Retina (tissue), 1 donor: ENCODE results near the gene RNASE13.

Experiments used
- DNase-seq: peaks from one replicate; pipeline ENCODE4 v3.0.0-alpha.2; 2016

The RNASE13 gene

DNA sequence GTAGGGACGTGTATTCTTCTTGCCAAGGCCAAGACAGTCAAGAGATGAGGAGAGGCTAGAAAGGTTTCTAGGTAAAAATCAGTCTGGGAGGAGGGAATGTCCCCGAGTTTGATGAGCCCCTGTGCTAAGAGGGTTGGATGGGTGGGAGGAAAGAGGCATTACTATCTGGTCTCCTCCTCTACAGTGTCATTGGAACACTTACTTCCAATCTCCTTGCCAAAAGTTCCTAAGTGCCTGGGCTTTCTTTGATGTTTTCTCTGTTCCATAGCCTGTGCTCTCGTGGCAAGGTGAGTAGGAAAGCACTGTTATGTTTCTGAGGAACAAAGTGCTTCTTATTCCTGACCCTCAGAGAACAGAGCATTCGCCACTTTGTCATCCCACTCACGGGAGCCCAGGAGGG lies at the start of gene RNASE13:
RNASE13 (minus strand) TSS at position 101 of the 400 bp plus-strand sequence. CDS start 519 bp downstream, outside the sequence.
- DNase-seq: no peak

DNA sequence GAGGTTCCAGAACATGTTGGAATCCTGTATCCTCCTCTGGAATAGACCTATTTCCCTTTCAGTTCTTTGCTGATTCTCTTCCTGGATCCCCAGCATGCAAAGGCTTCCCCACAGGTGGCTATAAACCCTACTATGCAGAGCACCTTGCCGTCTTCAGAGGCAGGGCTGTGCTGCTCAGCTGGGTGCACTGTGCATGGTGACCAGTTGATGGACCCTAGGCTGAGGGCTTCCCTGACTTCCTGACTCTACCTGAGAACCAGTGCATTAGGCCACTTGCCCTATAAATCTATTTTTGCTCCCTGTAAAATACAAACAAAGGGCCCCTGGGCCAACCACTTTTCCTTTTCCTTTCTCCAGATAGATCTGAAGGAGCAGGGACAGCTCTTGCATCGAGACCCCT lies 49.8 kb upstream of the RNASE13 start:
- DNase-seq: no peak

- no peak for DNase-seq
Observed at GRCh38 chr14:21083565-21084325, 49.1 kb upstream of the RNASE13 start.

DNA sequence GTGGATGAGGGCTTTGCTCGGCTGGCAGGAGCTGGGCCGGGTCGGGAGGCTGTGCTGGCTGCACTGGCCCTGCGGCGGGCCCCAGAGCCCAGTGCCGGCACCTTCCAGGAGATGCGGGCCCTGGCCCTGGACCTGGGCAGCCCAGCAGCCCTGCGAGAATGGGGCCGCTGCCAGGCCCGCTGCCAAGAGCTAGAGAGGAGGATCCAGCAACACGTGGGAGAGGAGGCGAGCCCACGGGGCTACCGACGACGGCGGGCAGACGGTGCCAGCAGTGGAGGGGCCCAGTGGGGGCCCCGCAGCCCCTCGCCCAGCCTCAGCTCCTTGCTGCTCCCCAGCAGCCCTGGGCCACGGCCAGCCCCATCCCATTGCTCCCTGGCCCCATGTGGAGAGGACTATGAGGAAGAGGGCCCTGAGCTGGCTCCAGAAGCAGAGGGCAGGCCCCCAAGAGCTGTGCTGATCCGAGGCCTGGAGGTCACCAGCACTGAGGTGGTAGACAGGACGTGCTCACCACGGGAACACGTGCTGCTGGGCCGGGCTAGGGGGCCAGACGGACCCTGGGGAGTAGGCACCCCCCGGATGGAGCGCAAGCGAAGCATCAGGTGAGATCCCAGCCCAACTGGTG lies 47.0 kb upstream of the RNASE13 start:
- no peak for DNase-seq

GRCh38 chr14:21078726-21079125 lies 44.1 kb upstream of the RNASE13 start:
- DNase-seq: no peak

DNA sequence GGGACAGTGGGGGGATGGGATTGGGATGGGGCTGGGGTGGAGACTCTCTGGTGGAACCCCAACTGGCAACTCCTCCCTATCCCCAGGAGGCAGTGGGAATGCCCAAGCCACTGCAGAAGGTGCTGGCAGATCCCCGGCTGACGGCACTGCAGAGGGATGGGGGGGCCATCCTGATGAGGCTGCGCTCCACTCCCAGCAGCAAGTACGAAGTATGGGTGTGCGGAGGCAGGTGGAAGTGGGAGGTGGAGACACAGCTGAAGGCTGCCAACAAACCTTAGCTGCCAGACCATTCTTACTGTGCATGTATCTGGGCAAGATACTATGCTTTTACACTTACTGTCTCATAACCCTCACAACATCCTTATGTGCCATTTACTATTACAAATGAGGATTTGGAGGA lies 43.7 kb upstream of the RNASE13 start:
- no peak for DNase-seq

DNA sequence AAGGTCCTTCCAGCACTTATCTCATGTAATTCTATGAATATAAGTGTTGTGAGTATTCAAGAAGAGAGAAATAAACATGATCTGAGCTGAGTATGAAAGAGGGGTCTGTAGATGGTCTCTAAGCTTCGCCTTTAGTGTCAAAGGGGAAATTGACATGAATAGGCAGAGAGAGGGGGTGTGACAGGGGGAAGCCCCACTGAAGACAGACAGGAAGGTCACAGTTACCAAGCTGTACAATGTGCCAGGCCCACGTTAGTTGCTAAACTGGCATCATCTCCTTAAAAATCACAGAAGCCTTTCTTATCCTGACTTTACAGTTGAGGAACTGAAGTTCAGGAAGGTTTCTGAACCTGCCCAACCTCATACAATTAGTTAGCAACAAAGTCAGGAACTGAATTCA lies 43.1 kb upstream of the RNASE13 start:
- DNase-seq: no peak

DNA sequence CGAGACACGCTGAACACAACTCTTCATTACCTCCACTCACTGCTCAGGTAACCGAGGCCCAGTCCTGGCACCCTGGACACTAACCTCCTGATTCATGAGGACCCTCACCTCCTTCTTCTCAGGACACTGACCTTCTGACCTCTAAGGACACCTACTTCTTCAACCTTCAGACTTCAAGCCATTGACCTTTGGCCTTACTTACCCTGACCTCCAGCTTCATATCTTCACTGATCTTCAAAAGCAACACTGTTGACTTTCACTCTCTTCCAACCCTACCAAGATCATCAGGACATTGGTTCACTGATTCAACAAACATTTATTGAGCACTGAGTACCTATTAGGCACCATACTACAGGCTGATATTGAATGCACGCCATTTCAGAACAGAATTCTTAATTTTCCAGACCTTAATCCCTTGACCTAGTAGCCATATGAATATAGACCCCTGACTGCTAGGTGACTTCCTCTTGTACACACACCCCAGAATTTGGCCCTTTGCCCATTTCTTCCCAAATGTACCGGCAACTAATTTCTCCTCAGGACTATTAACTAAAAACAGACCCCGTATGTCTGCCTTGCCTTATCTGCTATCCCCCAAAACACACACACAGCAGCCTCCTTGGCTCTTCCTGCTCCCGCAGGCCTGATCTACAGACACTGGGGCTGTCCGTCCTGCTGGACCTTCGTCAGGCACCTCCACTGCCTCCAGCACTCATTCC lies 41.3 kb upstream of the RNASE13 start:
- no peak for DNase-seq

DNA sequence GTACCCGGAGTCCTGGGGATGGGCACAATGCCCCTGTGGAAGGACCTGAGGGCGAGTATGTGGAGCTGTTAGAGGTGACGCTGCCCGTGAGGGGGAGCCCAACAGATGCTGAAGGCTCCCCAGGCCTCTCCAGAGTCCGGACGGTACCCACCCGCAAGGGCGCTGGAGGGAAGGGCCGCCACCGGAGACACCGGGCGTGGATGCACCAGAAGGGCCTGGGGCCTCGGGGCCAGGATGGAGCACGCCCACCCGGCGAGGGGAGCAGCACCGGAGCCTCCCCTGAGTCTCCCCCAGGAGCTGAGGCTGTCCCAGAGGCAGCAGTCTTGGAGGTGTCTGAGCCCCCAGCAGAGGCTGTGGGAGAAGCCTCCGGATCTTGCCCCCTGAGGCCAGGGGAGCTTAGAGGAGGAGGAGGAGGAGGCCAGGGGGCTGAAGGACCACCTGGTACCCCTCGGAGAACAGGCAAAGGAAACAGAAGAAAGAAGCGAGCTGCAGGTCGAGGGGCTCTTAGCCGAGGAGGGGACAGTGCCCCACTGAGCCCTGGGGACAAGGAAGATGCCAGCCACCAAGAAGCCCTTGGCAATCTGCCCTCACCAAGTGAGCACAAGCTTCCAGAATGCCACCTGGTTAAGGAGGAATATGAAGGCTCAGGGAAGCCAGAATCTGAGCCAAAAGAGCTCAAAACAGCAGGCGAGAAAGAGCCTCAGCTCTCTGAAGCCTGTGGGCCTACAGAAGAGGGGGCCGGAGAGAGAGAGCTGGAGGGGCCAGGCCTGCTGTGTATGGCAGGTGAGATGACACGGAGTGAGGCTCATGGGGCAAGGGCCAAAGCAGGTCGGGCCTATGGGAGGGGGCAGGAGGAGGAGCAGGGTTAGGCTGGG lies 40.0 kb upstream of the RNASE13 start:
- no peak for DNase-seq

DNA sequence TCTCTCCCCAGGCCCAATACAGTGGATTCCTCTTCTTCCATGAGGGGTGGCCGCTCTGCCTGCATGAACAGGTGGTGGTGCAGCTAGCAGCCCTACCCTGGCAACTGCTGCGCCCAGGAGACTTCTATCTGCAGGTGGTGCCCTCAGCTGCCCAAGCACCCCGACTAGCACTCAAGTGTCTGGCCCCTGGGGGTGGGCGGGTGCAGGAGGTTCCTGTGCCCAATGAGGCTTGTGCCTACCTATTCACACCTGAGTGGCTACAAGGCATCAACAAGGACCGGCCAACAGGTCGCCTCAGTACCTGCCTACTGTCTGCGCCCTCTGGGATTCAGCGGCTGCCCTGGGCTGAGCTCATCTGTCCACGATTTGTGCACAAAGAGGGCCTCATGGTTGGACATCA lies 39.3 kb upstream of the RNASE13 start:
- DNase-seq: no peak

DNA sequence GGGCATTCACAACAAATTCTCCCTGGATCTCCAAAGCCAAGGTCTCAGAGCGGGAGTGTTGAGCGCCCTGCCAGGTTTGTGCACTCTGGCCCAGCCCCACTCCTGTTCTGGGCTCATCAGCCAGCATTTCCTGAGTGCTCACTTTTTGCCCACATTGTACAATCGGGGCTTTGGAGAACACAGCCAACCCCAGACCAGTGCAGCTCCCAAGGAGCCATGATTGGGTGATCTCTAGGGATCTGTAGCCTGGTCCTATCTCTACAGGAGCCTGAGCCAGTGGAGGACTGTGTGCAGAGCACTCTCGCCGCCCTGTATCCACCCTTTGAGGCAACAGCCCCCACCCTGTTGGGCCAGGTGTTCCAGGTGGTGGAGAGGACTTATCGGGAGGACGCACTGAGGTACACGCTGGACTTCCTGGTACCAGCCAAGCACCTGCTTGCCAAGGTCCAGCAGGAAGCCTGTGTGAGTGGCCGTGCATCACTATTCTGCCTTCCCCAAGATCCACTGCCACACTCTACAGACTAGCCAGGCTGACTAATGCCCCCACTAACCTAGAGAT lies 38.3 kb upstream of the RNASE13 start:
- no peak for DNase-seq

DNA sequence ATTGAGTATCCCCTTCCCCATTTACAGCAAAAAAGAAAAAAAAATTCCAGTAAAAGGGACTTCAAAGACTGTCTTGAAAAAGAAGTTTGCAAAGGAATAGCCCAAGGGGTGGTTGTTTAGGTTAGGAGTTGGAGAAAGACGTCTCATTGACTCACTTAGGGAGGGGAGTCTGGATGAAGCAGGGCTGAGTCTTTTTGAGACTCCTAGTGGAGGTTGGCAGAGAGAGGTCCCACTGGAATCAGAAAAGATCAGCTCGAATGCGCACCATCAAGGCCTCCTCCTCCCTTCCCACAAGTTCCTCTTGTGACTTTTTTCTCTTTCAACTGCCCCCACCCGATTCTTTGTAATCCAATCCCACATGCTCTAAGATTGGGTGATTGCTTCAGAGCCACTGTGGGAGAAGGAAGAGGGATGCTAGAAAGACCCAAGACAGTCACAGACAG lies 37.4 kb upstream of the RNASE13 start:
- DNase-seq: no peak

- DNase-seq: peak; percentile 89
Observed at GRCh38 chr14:21071225-21072030, 36.8 kb upstream of the RNASE13 start.

- peak; percentile 86 for DNase-seq
Observed at GRCh38 chr14:21070610-21071224, 36.1 kb upstream of the RNASE13 start.

DNA sequence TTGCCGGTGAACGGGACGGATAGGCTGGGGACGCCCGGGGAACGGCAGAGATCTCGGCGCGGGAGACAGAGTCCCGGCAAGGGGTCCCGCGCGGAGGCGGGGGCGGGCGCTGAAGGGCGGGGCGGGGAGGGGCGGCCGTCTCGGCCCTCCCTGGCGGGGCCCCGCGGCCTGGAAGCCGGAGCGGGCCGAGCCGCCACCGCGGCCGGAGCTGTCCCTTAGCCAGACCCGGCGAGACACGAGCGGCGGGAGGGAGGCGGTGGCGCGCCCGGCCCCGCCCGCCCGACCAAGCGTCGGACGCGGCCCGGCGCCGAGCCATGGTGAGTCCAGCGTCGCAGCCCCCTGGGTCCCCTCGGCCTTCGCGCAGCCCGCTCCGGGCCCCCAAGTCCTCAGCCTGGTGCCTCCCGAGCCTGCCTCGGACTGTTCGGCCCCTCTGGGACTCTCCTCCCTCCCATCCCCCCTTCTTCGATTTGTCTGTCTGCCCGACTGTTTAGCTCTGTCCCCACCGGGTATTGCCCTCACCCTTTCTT lies 35.5 kb upstream of the RNASE13 start, which contains the start of gene ARHGEF40:
ARHGEF40 (plus strand) TSS at position 222 of the 527 bp plus-strand sequence; CDS start at position 315, 93 bp downstream.
- no peak for DNase-seq

GRCh38 chr14:21069388-21070082 lies 34.9 kb upstream of the RNASE13 start:
- DNase-seq: peak; percentile 93

DNA sequence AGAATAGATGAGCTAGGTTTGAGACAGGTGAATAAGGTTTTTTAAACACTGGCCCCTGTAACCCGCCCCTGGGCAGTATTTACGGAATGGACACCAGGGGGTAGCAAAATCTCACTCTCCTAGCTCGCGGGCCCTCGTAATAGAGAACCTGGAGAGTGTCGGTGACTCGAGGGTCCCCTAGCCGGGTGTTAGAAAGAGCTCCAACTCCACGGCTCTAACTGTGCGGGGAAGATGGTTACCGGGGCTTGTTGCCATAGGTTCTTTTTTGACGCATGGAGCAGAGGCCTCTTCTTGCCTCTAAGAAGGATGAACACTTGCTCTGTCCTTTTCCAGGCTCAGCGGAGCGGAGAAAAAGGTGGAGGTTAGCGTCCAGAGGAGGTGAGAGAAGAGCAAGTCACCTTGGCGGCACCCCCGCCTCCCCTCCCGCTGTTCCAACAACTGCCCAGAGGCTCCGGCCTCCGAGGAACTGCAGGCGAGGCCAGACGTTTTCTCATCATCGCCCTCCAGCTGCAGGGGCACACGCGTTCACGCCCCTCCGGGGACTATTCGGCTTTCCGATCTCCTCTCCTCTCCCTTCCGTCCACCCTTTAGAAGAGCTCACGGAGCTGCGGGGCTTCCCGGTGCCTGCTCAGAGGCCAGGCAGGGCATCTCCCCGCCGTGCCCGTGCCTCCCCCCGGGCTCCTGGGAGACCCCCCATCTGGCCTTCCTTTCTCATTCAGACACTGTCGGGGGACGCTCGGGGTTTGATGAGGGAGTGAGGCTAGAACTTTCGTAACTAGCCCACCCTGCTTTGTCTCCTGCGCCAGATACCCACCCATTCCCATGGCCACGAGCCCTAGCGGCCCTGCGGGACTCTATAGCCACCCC lies 34.1 kb upstream of the RNASE13 start:
- DNase-seq: peak; percentile 78

DNA sequence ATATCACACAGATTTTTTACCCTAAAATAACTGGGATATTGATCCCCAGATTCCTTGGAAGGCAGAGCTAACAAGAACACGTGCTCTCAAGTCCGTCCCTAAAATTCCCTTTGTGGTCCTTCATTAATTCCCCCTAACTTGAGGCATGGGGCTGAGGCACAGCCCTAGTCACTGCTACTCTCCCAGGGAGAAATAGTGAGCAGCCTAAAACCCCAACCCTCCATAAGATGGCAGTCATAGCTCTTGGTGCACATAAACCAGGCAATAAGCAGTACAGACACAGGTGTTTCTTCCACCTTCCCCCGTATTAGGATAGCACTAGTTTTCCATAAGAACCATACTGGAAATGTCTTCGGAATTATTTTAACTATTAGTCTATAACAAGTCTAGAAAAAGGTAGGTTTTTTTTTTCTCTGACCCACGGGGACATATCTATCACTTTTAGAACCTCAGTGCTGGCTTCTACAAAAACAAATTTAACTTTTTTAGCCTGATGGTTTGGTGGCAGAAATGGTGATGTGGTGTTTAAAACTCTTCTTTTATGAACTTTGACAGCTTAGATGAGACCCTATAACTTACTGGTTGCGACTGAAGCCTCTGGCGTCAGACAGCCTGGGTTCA lies 32.4 kb upstream of the RNASE13 start:
- DNase-seq: no peak

DNA sequence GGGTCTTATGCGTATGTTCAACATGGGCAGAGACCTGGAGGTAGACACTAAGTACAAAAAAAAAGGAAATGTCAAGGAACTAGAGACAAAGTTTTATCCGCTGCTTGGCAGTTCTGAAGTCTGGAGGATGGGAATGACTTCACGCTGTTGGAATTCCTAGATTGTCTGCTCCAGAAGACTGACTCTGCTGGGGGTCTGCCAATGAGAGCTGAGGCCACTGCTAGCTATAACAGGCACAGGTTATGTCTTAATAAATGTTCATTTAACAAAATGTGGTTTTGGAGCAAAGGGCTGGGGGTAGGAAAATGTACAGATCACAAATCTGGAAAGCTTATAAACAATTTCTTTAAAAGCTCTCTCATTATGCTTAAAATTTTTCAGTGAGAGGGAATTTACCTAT lies 28.9 kb upstream of the RNASE13 start:
- no peak for DNase-seq
